OCI-LY1 (cell line): ENCODE results near the gene NANP.

Experiments
- EZH2 ChIP-seq: fragments of 200-600 bp; sonication (generic), shearing (Covaris generic); IDR thresholded peaks from 2 replicates; pipeline ENCODE4 v1.8.0; 2017; ENCODE audit warnings: borderline replicate concordance, mixed run types, mild to moderate bottlenecking, antibody characterized with exemption, low read length, moderate library complexity, mixed read lengths
- TF ChIP-seq, protein P1 (sequence below): fragments of 200-600 bp; sonication (generic), shearing (Covaris generic); IDR thresholded peaks from 2 replicates; pipeline ENCODE4 v1.5.1; 2017; ENCODE audit warnings: mild to moderate bottlenecking, antibody characterized with exemption, low read length, moderate library complexity, mixed read lengths

GRCh38 chr20:25637247-25637646, 13.4 kb upstream of the NANP start:
- TF ChIP-seq, protein P1, sequence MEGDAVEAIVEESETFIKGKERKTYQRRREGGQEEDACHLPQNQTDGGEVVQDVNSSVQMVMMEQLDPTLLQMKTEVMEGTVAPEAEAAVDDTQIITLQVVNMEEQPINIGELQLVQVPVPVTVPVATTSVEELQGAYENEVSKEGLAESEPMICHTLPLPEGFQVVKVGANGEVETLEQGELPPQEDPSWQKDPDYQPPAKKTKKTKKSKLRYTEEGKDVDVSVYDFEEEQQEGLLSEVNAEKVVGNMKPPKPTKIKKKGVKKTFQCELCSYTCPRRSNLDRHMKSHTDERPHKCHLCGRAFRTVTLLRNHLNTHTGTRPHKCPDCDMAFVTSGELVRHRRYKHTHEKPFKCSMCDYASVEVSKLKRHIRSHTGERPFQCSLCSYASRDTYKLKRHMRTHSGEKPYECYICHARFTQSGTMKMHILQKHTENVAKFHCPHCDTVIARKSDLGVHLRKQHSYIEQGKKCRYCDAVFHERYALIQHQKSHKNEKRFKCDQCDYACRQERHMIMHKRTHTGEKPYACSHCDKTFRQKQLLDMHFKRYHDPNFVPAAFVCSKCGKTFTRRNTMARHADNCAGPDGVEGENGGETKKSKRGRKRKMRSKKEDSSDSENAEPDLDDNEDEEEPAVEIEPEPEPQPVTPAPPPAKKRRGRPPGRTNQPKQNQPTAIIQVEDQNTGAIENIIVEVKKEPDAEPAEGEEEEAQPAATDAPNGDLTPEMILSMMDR: no peak
- TF ChIP-seq EZH2: no peak
